SK-N-SH (cell line): Measurements from ENCODE around the gene PTPRF. TPM values are rescaled to one million over a fixed set of nuclear protein-coding genes. Genes with fewer than 3 reads are reported as not detected.
"Not testable (repeated sequence)": the region's sequence is repeated elsewhere in the genome, so short reads cannot be mapped to it uniquely, and the experiment has no call there.

Source experiments
- CTCF ChIA-PET: fragments of 300-600, 350-600 bp; formaldehyde crosslinking; extraction: SDS; loops from one replicate; lab custom pipeline; 2021; lab: Yijun Ruan, JAX
- POLR2A ChIA-PET: fragments of 350-600 bp; sonication (Branson Sonifier 250); formaldehyde crosslinking; extraction: SDS; loops from one replicate; lab custom pipeline; 2020; ENCODE audit warnings: antibody characterized with exemption, inconsistent platforms; lab: Yijun Ruan, JAX
- DNase-seq: peaks from one replicate; pipeline ENCODE4 v3.0.0; 2012
- H2AFZ ChIP-seq: fragments of 200-600 bp; sonication (generic); 2 replicates; pipeline ENCODE4 v1.8.1; 2016; ENCODE audit warnings: antibody characterized with exemption, mild to moderate bottlenecking, low read depth
- H3F3A ChIP-seq: fragments of 200-600 bp; sonication (generic); replicated peaks from 2 replicates; pipeline ENCODE3; 2016; ENCODE audit warnings: antibody characterized with exemption, mild to moderate bottlenecking; ENCODE audit not compliant: insufficient read depth
- H3K27ac ChIP-seq, 2 experiments: fragments of 200-500 bp in 1 of 2; fragments of 200-600 bp in 1 of 2; sonication (Bioruptor generic) in 1 of 2; sonication (generic), shearing (Covaris generic) in 1 of 2; 2 replicates each; pipeline versions ENCODE4 v1.5.1 to v1.6.1; 2014 to 2016; ENCODE audit warnings: low read depth in 2 of 2, inconsistent platforms in 1 of 2, low read length in 1 of 2, mild to moderate bottlenecking in 1 of 2, mixed read lengths in 1 of 2
- H3K27me3 ChIP-seq: fragments of 200-600 bp; sonication (generic), shearing (Covaris generic); 2 replicates; pipeline ENCODE4 v1.6.1; 2016; ENCODE audit warnings: mixed run types; ENCODE audit not compliant: insufficient read depth
- H3K36me3 ChIP-seq, 2 experiments: fragments of 200-500 bp in 1 of 2; fragments of 200-600 bp in 1 of 2; sonication (Bioruptor generic) in 1 of 2; sonication (generic) in 1 of 2; replicated peaks in 1 of 2; 2 replicates each; pipeline versions ENCODE3 to v1.5.1; 2014 to 2016; ENCODE audit warnings: low read length in 1 of 2, mild to moderate bottlenecking in 1 of 2; ENCODE audit not compliant: insufficient read depth in 2 of 2, control insufficient read depth in 1 of 2
- H3K4me1 ChIP-seq, 2 experiments: fragments of 200-500 bp in 1 of 2; fragments of 200-600 bp in 1 of 2; sonication (Bioruptor generic) in 1 of 2; sonication (generic), shearing (Covaris generic) in 1 of 2; 2 replicates each; pipeline versions ENCODE4 v1.5.1 to v1.6.1; 2014 to 2016; ENCODE audit warnings: low read depth in 1 of 2, low read length in 1 of 2, mixed run types in 1 of 2; ENCODE audit not compliant: insufficient read depth in 2 of 2, control insufficient read depth in 1 of 2
- H3K4me2 ChIP-seq: fragments of 200-600 bp; sonication (generic), shearing (Covaris generic); 2 replicates; pipeline ENCODE4 v1.6.1; 2017; ENCODE audit warnings: mixed run types
- H3K4me3 ChIP-seq, 2 experiments: fragments of 200-500 bp in 1 of 2; fragments of 200-600 bp in 1 of 2; sonication (Bioruptor generic) in 1 of 2; sonication (generic), shearing (Covaris generic) in 1 of 2; 2 replicates each; pipeline versions ENCODE4 v1.5.1 to v1.8.1; 2014 to 2016; ENCODE audit warnings: low read depth in 2 of 2, inconsistent platforms in 1 of 2, low read length in 1 of 2, mild to moderate bottlenecking in 1 of 2, mixed read lengths in 1 of 2, moderate library complexity in 1 of 2
- H3K79me2 ChIP-seq: fragments of 200-600 bp; sonication (generic); 2 replicates; pipeline ENCODE4 v1.8.1; 2017; ENCODE audit warnings: mild to moderate bottlenecking; ENCODE audit not compliant: insufficient read depth
- H3K9ac ChIP-seq: fragments of 200-600 bp; sonication (generic); 2 replicates; pipeline ENCODE4 v1.6.1; 2017; ENCODE audit warnings: mixed run types
- H3K9me2 ChIP-seq: fragments of 200-600 bp; sonication (generic); 2 replicates; pipeline ENCODE4 v1.6.1; 2017; ENCODE audit warnings: mixed run types
- H3K9me3 ChIP-seq: fragments of 200-600 bp; sonication (generic); 2 replicates; pipeline ENCODE4 v1.6.1; 2017; ENCODE audit warnings: mixed run types, mild to moderate bottlenecking, moderate library complexity
- H4K20me1 ChIP-seq: fragments of 200-600 bp; sonication (generic); 2 replicates; pipeline ENCODE4 v1.6.1; 2017; ENCODE audit warnings: mild to moderate bottlenecking, mixed run types; ENCODE audit not compliant: insufficient read depth
- EP300 ChIP-seq, 2 experiments: IDR thresholded peaks; 2 replicates each; pipeline versions ENCODE4 v1.4.0 to v1.6.1; 2012; ENCODE audit warnings: borderline replicate concordance in 1 of 2, low read depth in 1 of 2, low read length in 1 of 2
- FOXJ3 ChIP-seq: sonication (generic); formaldehyde crosslinking; IDR thresholded peaks from 2 replicates; pipeline ENCODE4 v1.5.1; 2020; ENCODE audit warnings: mild to moderate bottlenecking, missing genetic modification reagents
- GABPA ChIP-seq: IDR thresholded peaks from 2 replicates; pipeline ENCODE4 v1.4.0; 2012; ENCODE audit warnings: low read depth, mild to moderate bottlenecking
- MXI1 ChIP-seq: IDR thresholded peaks from 2 replicates; pipeline ENCODE4 v1.6.1; 2012; ENCODE audit warnings: mild to moderate bottlenecking, low read depth, low read length, improper control_type of control experiment
- NRF1 ChIP-seq: IDR thresholded peaks from 2 replicates; pipeline ENCODE4 v1.6.1; 2012; ENCODE audit warnings: low read depth, mild to moderate bottlenecking, low read length
- PBX3 ChIP-seq: IDR thresholded peaks from 2 replicates; pipeline ENCODE4; 2012
- POLR2AphosphoS5 ChIP-seq: IDR thresholded peaks from 2 replicates; pipeline ENCODE4 v1.6.1; 2012; ENCODE audit warnings: low read depth, low read length
- RAD21 ChIP-seq: IDR thresholded peaks from 2 replicates; pipeline ENCODE4 v1.6.1; 2012; ENCODE audit warnings: mild to moderate bottlenecking, low read length
- RCOR1 ChIP-seq: fragments of 150-350 bp; IDR thresholded peaks from 2 replicates; pipeline ENCODE4 v1.6.1; 2017; ENCODE audit warnings: antibody characterized with exemption, low read length
- REST ChIP-seq: IDR thresholded peaks from 2 replicates; pipeline ENCODE4 v1.6.1; 2012; ENCODE audit warnings: mild to moderate bottlenecking, low read depth, low read length, moderate library complexity
- SIN3A ChIP-seq: IDR thresholded peaks from 2 replicates; pipeline ENCODE4 v1.6.1; 2012; ENCODE audit warnings: low read depth, mild to moderate bottlenecking, low read length, moderate library complexity, borderline replicate concordance
- SMC3 ChIP-seq: IDR thresholded peaks from 2 replicates; pipeline ENCODE4 v1.6.1; 2012; ENCODE audit warnings: low read depth, low read length, improper control_type of control experiment
- TCF12 ChIP-seq: IDR thresholded peaks from 2 replicates; pipeline ENCODE4 v1.4.0; 2012
- TEAD4 ChIP-seq: IDR thresholded peaks from 2 replicates; pipeline ENCODE4 v1.4.0; 2012; ENCODE audit warnings: mild to moderate bottlenecking, borderline replicate concordance; ENCODE audit not compliant: insufficient read depth
- WGBS: methylation state at CpG from one replicate; pipeline ENCODE4 v1.1.6; 2017; ENCODE audit warnings: low lambda C conversion rate; 5-methylcytosine and 5-hydroxymethylcytosine counted together
- polyA plus RNA-seq, 3 experiments: library from polyadenylated mRNA; depleted of rRNA; stranded (reverse); fragments of >200 nt; gene quantifications; 2 replicates each; pipeline ENCODE4 v1.2.3, GENCODE V29; 2012

The PTPRF gene
- polyA plus RNA-seq, 1 of the 3 experiments (the other 2 are of a cell fraction) = 72.7 TPM

- TF ChIP-seq REST = no peak
- no peak for TF ChIP-seq SMC3
- no peak for TF ChIP-seq TCF12
- no peak for TF ChIP-seq MXI1
- no peak for TF ChIP-seq PBX3
- CTCF ChIA-PET = interaction anchor here (1.1 kb wide), 1 partner anchor 20 kb away, joined by 3 read pairs; no protein-coding TSS in a partner anchor
- H3K27ac ChIP-seq = no peak overlapping the region
- no peaks in the 10 kb centered on the region for H3K9me2 ChIP-seq
- DNase-seq = no peak
- H3K36me3 ChIP-seq = no peaks in the 10 kb centered on the region
- peaks cover 8% of the 10 kb centered on the region for H3F3A ChIP-seq
- H3K79me2 ChIP-seq = no peaks in the 10 kb centered on the region
- H3K4me3 ChIP-seq = no peak overlapping the region
- WGBS = 56% methylated on average over 1 of the region's 1 CpG
- H3K4me1 ChIP-seq = no peaks in the 10 kb centered on the region; a peak in 1 of 4 replicates
- H3K9ac ChIP-seq = no peak overlapping the region
- H2AFZ ChIP-seq = no peak overlapping the region
- no peaks in the 10 kb centered on the region for H3K9me3 ChIP-seq
- no peak overlapping the region for H3K4me2 ChIP-seq
- H4K20me1 ChIP-seq = no peaks in the 10 kb centered on the region
- POLR2A ChIA-PET = no interaction called here
- no peaks in the 10 kb centered on the region for H3K27me3 ChIP-seq
These were observed 113.9 kb downstream of the PTPRF start for GRCh38 chr1:43644558-43644957.

GRCh38 chr1:43645461-43645860 lies 114.8 kb downstream of the PTPRF start:
- Histone ChIP-seq H3K27me3 (no peaks in the 10 kb centered on the region), H3K9me2 (no peaks in the 10 kb centered on the region), H3K9ac (no peak overlapping the region), H3F3A (peaks cover 8% of the 10 kb centered on the region), H2AFZ (no peak overlapping the region), H4K20me1 (peaks cover under 1% of the 10 kb centered on the region; the same call in 1 of the 2 replicates), H3K27ac (no peak overlapping the region), H3K36me3 (no peaks in the 10 kb centered on the region), H3K4me2 (no peak overlapping the region), H3K9me3 (no peaks in the 10 kb centered on the region), H3K4me3 (no peak overlapping the region), H3K4me1 (no peaks in the 10 kb centered on the region; a peak in 1 of 4 replicates), H3K79me2 (peaks cover 1% of the 10 kb centered on the region)
- DNase-seq = no peak
- ChIA-PET POLR2A (no interaction called here), CTCF (interaction anchor here (1.1 kb wide), 1 partner anchor 19 kb away, joined by 3 read pairs; no protein-coding TSS in a partner anchor)
- TF ChIP-seq TCF12 = no peak
- TF ChIP-seq TEAD4 = no peak
- TF ChIP-seq GABPA = no peak
- no peak for TF ChIP-seq SIN3A
- TF ChIP-seq NRF1 = no peak
- no peak for TF ChIP-seq RAD21
- no peak for TF ChIP-seq POLR2AphosphoS5
- TF ChIP-seq EP300 (IDR thresholded peaks at IDR 0.05; ENCODE audit: borderline replicate concordance in 1 of 2, low read depth in 1 of 2, low read length in 1 of 2) = no peak
- TF ChIP-seq FOXJ3 (CRISPR knock-in tag) = no peak
- TF ChIP-seq RCOR1 = no peak
- no peak for TF ChIP-seq MXI1
- WGBS = 74% methylated on average over 1 of the region's 1 CpG

- DNase-seq, H3K27ac ChIP-seq, H3K4me2 ChIP-seq, H3K4me1 ChIP-seq, H3K9me2 ChIP-seq, H3K9ac ChIP-seq, CTCF ChIA-PET, H3K9me3 ChIP-seq, POLR2A ChIA-PET, H2AFZ ChIP-seq, H3K27me3 ChIP-seq, H3K36me3 ChIP-seq, H3K4me3 ChIP-seq, H3F3A ChIP-seq: not testable (repeated sequence)
- H4K20me1 ChIP-seq = peaks cover 19% of the 10 kb centered on the region; the same call in 1 of the 2 replicates
- H3K79me2 ChIP-seq = peaks cover 20% of the 10 kb centered on the region
- 80% methylated on average over 9 of the region's 9 CpGs for WGBS
These were observed 116.6 kb downstream of the PTPRF start for GRCh38 chr1:43647331-43647730.
